Fibroblast of mammary gland (primary cell): ENCODE results near the gene GAS2L1.

Experiments
- DNase-seq: peaks from one replicate; pipeline ENCODE4 v3.0.0-alpha.2; 2010; ENCODE audit warnings: low read depth
- H3K4me3 ChIP-seq: 2 replicates; pipeline ENCODE4 v1.5.1; 2011; ENCODE audit warnings: low read depth, mild to moderate bottlenecking, low read length, moderate library complexity; ENCODE audit not compliant: control insufficient read depth
- TF ChIP-seq, protein P1 (sequence below): conservative IDR thresholded peaks from 2 replicates; pipeline ENCODE4 v1.5.1; 2011; ENCODE audit warnings: low read depth, low read length, inconsistent platforms; ENCODE audit not compliant: control insufficient read depth, insufficient read depth

Gene GAS2L1

DNA sequence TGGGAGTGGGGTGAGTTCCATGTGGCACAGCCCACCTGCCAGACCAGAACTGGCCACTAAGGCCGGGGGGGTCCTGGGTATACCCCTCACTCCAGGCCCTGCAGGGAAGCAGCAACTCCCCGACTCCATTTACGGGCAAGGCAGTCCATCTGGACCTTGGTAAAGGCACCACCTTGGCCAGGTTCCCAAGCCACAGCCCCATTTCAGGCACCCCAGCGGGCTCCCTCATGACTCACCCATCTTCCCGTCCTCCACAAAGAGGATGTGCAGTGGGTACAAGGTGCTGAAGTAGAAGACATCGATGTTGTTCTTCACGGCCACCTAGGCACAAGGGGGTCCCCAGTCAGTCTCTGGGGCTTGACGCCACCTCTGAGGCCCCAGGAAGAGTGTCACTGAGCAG, 24.8 kb downstream of the GAS2L1 start:
- peak; percentile 34 for DNase-seq
- TF ChIP-seq, protein P1, sequence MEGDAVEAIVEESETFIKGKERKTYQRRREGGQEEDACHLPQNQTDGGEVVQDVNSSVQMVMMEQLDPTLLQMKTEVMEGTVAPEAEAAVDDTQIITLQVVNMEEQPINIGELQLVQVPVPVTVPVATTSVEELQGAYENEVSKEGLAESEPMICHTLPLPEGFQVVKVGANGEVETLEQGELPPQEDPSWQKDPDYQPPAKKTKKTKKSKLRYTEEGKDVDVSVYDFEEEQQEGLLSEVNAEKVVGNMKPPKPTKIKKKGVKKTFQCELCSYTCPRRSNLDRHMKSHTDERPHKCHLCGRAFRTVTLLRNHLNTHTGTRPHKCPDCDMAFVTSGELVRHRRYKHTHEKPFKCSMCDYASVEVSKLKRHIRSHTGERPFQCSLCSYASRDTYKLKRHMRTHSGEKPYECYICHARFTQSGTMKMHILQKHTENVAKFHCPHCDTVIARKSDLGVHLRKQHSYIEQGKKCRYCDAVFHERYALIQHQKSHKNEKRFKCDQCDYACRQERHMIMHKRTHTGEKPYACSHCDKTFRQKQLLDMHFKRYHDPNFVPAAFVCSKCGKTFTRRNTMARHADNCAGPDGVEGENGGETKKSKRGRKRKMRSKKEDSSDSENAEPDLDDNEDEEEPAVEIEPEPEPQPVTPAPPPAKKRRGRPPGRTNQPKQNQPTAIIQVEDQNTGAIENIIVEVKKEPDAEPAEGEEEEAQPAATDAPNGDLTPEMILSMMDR = no peak
- H3K4me3 ChIP-seq = no peak overlapping the region

GRCh38 chr22:29331658-29332300, 25.3 kb downstream of the GAS2L1 start:
- TF ChIP-seq, protein P1 = no peak
- no peak overlapping the region for H3K4me3 ChIP-seq

GRCh38 chr22:29332886-29333496, 26.5 kb downstream of the GAS2L1 start:
- peak; percentile 8 for DNase-seq
- no peak overlapping the region for H3K4me3 ChIP-seq
- TF ChIP-seq, protein P1 = no peak

More at GRCh38 chr22:29331658-29332300, 25.3 kb downstream of the GAS2L1 start:
- no peak for DNase-seq

DNA sequence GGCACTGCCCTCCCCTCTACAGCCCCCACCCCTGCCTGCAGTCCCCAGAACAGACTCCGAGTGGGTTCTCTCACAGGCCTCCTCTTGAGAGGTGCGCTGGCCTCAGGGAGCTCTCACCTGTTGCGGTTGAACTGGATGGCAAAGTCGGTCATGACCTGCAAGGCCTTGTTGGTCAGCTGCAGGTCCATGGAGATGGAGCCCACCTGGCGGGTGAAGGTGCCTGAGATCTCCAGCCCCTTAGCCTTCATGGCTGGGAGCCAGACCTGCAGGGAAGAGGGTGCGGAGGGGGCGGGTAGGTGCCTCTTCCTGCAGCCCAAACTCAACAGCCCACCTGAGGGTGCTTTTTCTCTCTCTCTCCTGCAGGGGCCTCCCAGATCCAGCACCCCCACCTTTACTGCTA, 27.7 kb downstream of the GAS2L1 start:
- no peak overlapping the region for H3K4me3 ChIP-seq
- TF ChIP-seq, protein P1 = no peak
- no peak for DNase-seq

GRCh38 chr22:29334696-29335344, 28.4 kb downstream of the GAS2L1 start:
- TF ChIP-seq, protein P1 = no peak
- no peak for DNase-seq
- H3K4me3 ChIP-seq = no peak overlapping the region

GRCh38 chr22:29335656-29336055, 29.2 kb downstream of the GAS2L1 start:
- TF ChIP-seq, protein P1 = no peak
- H3K4me3 ChIP-seq = no peak overlapping the region
- DNase-seq = no peak
